H1 (cell line): Measurements from ENCODE around the gene ST6GALNAC4. TPM values are rescaled to one million over a fixed set of nuclear protein-coding genes. Genes with fewer than 3 reads are reported as not detected.

Source experiments
- CTCF ChIA-PET: fragments of 300-600 bp; sonication (Branson Sonifier 250); formaldehyde crosslinking; loops from one replicate; lab custom pipeline; 2021; ENCODE audit not compliant: partially characterized antibody; lab: Charles Lee
- POLR2A ChIA-PET: fragments of 300-600 bp; sonication (Branson Sonifier 250); formaldehyde crosslinking; loops from one replicate; lab custom pipeline; 2021; ENCODE audit warnings: inconsistent platforms; ENCODE audit not compliant: partially characterized antibody; lab: Charles Lee
- DNase-seq, 2 experiments: peaks; one replicate each; pipeline versions ENCODE4 v3.0.0 to v3.0.0-alpha.2; 2010 to 2022; ENCODE audit warnings: low spot score in 2 of 2, low read depth in 1 of 2, mixed read lengths in 1 of 2
- FAIRE-seq: peaks from 2 replicates; lab custom pipeline; 2011; peaks lifted over from hg19 to GRCh38; lab: Jason Lieb, UNC
- H2AFZ ChIP-seq: 2 replicates; pipeline ENCODE4 v1.8.1; 2012; ENCODE audit warnings: low read length, inconsistent platforms
- H2AK5ac ChIP-seq: 2 replicates; pipeline ENCODE4 v1.6.1; 2013; ENCODE audit warnings: low read depth, low read length
- H2BK120ac ChIP-seq: replicated peaks from 2 replicates; pipeline ENCODE3; 2013; ENCODE audit warnings: low read depth, low read length, inconsistent platforms
- H2BK12ac ChIP-seq: 2 replicates; pipeline ENCODE4 v1.6.1; 2013; ENCODE audit warnings: low read depth, low read length
- H2BK15ac ChIP-seq: 2 replicates; pipeline ENCODE4 v1.6.1; 2013; ENCODE audit warnings: low read length
- H2BK20ac ChIP-seq: 2 replicates; pipeline ENCODE4 v1.6.1; 2013; ENCODE audit warnings: low read length
- H2BK5ac ChIP-seq: 2 replicates; pipeline ENCODE4 v1.6.1; 2013; ENCODE audit warnings: low read depth, low read length
- H3K14ac ChIP-seq: 2 replicates; pipeline ENCODE4 v1.6.1; 2013; ENCODE audit warnings: inconsistent platforms; ENCODE audit not compliant: insufficient read length
- H3K18ac ChIP-seq: 2 replicates; pipeline ENCODE4 v1.6.1; 2013; ENCODE audit warnings: low read length; ENCODE audit errors: extremely low read depth
- H3K23ac ChIP-seq: 2 replicates; pipeline ENCODE4 v1.6.1; 2013; ENCODE audit warnings: inconsistent platforms; ENCODE audit not compliant: insufficient read length
- H3K23me2 ChIP-seq: 2 replicates; pipeline ENCODE4 v1.6.1; 2013; ENCODE audit warnings: low read depth, low read length
- H3K27ac ChIP-seq: 2 replicates; pipeline ENCODE4 v1.6.1; 2011; ENCODE audit warnings: low read depth, low read length, inconsistent platforms
- H3K27me3 ChIP-seq, 4 experiments: replicated peaks in 1 of 4; 1 replicate in 1 of 4; 2 replicates in 3 of 4; pipeline versions ENCODE4 v1.6.1 to v1.8.1; 2011 to 2013; ENCODE audit warnings: low read length in 3 of 4, mild to moderate bottlenecking in 3 of 4, inconsistent platforms in 2 of 4, mixed read lengths in 2 of 4, moderate library complexity in 1 of 4; ENCODE audit not compliant: control insufficient read depth in 3 of 4, insufficient read depth in 3 of 4; ENCODE audit errors: extremely low read depth in 1 of 4
- H3K36me3 ChIP-seq, 4 experiments: 2 replicates each; pipeline versions ENCODE4 v1.6.1 to v1.8.1; 2011 to 2013; ENCODE audit warnings: mild to moderate bottlenecking in 4 of 4, low read length in 3 of 4, moderate library complexity in 2 of 4, control low read depth in 1 of 4, inconsistent platforms in 1 of 4; ENCODE audit not compliant: insufficient read depth in 4 of 4, control insufficient read depth in 2 of 4
- H3K4ac ChIP-seq: replicated peaks from 2 replicates; pipeline ENCODE3; 2013; ENCODE audit warnings: low read length, low read depth, mixed read lengths, inconsistent platforms; ENCODE audit not compliant: insufficient read length
- H3K4me1 ChIP-seq, 4 experiments: replicated peaks in 1 of 4; 1 replicate in 1 of 4; 2 replicates in 3 of 4; pipeline versions ENCODE4 v1.6.1 to v1.8.1; 2011 to 2013; ENCODE audit warnings: low read length in 3 of 4, inconsistent platforms in 2 of 4, mixed read lengths in 1 of 4; ENCODE audit not compliant: insufficient read depth in 4 of 4, control insufficient read depth in 3 of 4
- H3K4me2 ChIP-seq, 2 experiments: 2 replicates each; pipeline versions ENCODE4 v1.6.1 to v1.8.1; 2011 to 2013; ENCODE audit warnings: low read depth in 2 of 2, low read length in 2 of 2, control low read depth in 1 of 2, inconsistent platforms in 1 of 2, mild to moderate bottlenecking in 1 of 2; ENCODE audit not compliant: insufficient read depth in 1 of 2
- H3K4me3 ChIP-seq, 4 experiments: fragments of 200-600, 300-600 bp in 1 of 4; sonication (generic), shearing (Covaris generic), sonication (Bioruptor Twin) in 1 of 4; 2 replicates each; pipeline versions ENCODE4 v1.5.1 to v1.8.1; 2011 to 2016; ENCODE audit warnings: low read length in 4 of 4, low read depth in 3 of 4, control low read depth in 2 of 4, inconsistent platforms in 2 of 4, mild to moderate bottlenecking in 2 of 4, mixed read lengths in 1 of 4, moderate library complexity in 1 of 4; ENCODE audit not compliant: insufficient read depth in 2 of 4; ENCODE audit errors: extremely low read depth in 1 of 4
- H3K56ac ChIP-seq: replicated peaks from 2 replicates; pipeline ENCODE3; 2013; ENCODE audit warnings: low read depth, mild to moderate bottlenecking, mixed read lengths, low read length, inconsistent platforms; ENCODE audit not compliant: insufficient read length
- H3K79me1 ChIP-seq: 2 replicates; pipeline ENCODE4 v1.6.1; 2013; ENCODE audit warnings: low read depth, low read length, control low read depth
- H3K79me2 ChIP-seq, 2 experiments: 2 replicates each; pipeline versions ENCODE4 v1.6.1 to v1.8.1; 2012 to 2013; ENCODE audit warnings: low read length in 2 of 2, mild to moderate bottlenecking in 2 of 2, inconsistent platforms in 1 of 2; ENCODE audit not compliant: insufficient read depth in 2 of 2, control insufficient read depth in 1 of 2
- H3K9ac ChIP-seq, 4 experiments: replicated peaks in 1 of 4; 1 replicate in 1 of 4; 2 replicates in 3 of 4; pipeline versions ENCODE4 v1.6.1 to v1.8.1; 2011 to 2013; ENCODE audit warnings: low read depth in 3 of 4, low read length in 3 of 4, control low read depth in 2 of 4, mild to moderate bottlenecking in 2 of 4, moderate library complexity in 2 of 4, inconsistent platforms in 1 of 4; ENCODE audit errors: extremely low read depth in 1 of 4
- H3K9me3 ChIP-seq, 2 experiments: 2 replicates each; pipeline versions ENCODE4 v1.6.1 to v1.8.1; 2012 to 2013; ENCODE audit warnings: mild to moderate bottlenecking in 2 of 2, moderate library complexity in 2 of 2, control low read depth in 1 of 2, inconsistent platforms in 1 of 2, low read depth in 1 of 2, low read length in 1 of 2, mixed read lengths in 1 of 2; ENCODE audit not compliant: insufficient read depth in 2 of 2
- H4K20me1 ChIP-seq, 2 experiments: replicated peaks in 1 of 2; 2 replicates each; pipeline versions ENCODE3 to v1.8.1; 2011 to 2013; ENCODE audit warnings: inconsistent platforms in 2 of 2, low read length in 2 of 2, mild to moderate bottlenecking in 1 of 2; ENCODE audit not compliant: insufficient read depth in 2 of 2, control insufficient read depth in 1 of 2
- H4K5ac ChIP-seq: 2 replicates; pipeline ENCODE4 v1.6.1; 2013; ENCODE audit warnings: low read length, low read depth, mixed read lengths, inconsistent platforms; ENCODE audit not compliant: insufficient read length
- H4K8ac ChIP-seq: 2 replicates; pipeline ENCODE4 v1.8.0; 2013; ENCODE audit warnings: mild to moderate bottlenecking, moderate library complexity, low read length, inconsistent platforms; ENCODE audit not compliant: insufficient read depth; ENCODE audit errors: extremely low read depth
- H4K91ac ChIP-seq: replicated peaks from 2 replicates; pipeline ENCODE3; 2013; ENCODE audit warnings: low read length, mixed read lengths, inconsistent platforms; ENCODE audit not compliant: insufficient read length
- ASH2L ChIP-seq: fragments of 200-600, 300-600 bp; sonication (generic); IDR thresholded peaks from one replicate; pipeline ENCODE4 v1.7.1; 2017; ENCODE audit warnings: low read length
- BACH1 ChIP-seq: IDR thresholded peaks from 2 replicates; pipeline ENCODE4 v1.6.1; 2012; ENCODE audit warnings: low read length, improper control_type of control experiment
- BRCA1 ChIP-seq: IDR thresholded peaks from 2 replicates; pipeline ENCODE4 v1.6.1; 2012; ENCODE audit warnings: low read depth, low read length, improper control_type of control experiment
- KDM1A ChIP-seq: fragments of 200-600, 300-600 bp; sonication (generic); IDR thresholded peaks from 2 replicates; pipeline ENCODE4 v1.7.1; 2016; ENCODE audit warnings: mild to moderate bottlenecking, low read length, borderline replicate concordance
- KDM4A ChIP-seq: IDR thresholded peaks from one replicate; pipeline ENCODE4 v1.7.1; 2012; ENCODE audit warnings: low read depth, mild to moderate bottlenecking, moderate library complexity, low read length, inconsistent platforms; ENCODE audit not compliant: severe bottlenecking
- POLR2A ChIP-seq, 2 experiments: IDR thresholded peaks; 1 replicate in 1 of 2; 2 replicates in 1 of 2; pipeline ENCODE4 v1.6.1; 2011; ENCODE audit warnings: low read depth in 2 of 2, low read length in 2 of 2, mild to moderate bottlenecking in 2 of 2; ENCODE audit errors: control extremely low read depth in 1 of 2
- POLR2AphosphoS5 ChIP-seq: IDR thresholded peaks from 2 replicates; pipeline ENCODE4 v1.6.1; 2011; ENCODE audit warnings: low read depth, low read length
- SIN3A ChIP-seq, 2 experiments: IDR thresholded peaks in 1 of 2; conservative IDR thresholded peaks in 1 of 2; 2 replicates each; pipeline ENCODE4 v1.6.1; 2011 to 2012; ENCODE audit warnings: low read length in 2 of 2, improper control_type of control experiment in 1 of 2, low read depth in 1 of 2, mild to moderate bottlenecking in 1 of 2
- SIX5 ChIP-seq: IDR thresholded peaks from 2 replicates; pipeline ENCODE4 v1.6.1; 2011; ENCODE audit warnings: mild to moderate bottlenecking, low read depth, low read length
- SP1 ChIP-seq: IDR thresholded peaks from 2 replicates; pipeline ENCODE4 v1.6.1; 2011; ENCODE audit warnings: low read depth, low read length
- SP4 ChIP-seq: IDR thresholded peaks from 2 replicates; pipeline ENCODE4 v1.6.1; 2012; ENCODE audit warnings: low read length, inconsistent platforms
- WGBS, 2 experiments: shearing (Covaris generic) in 1 of 2; methylation state at CpG; one replicate each; pipeline versions ENCODE4 v1.1.6 to v1.1.7; 2013 to 2015; ENCODE audit warnings: low lambda C conversion rate in 2 of 2, mixed read lengths in 2 of 2, inconsistent platforms in 1 of 2, low coverage in 1 of 2, missing lambda C conversion rate in 1 of 2; ENCODE audit not compliant: insufficient replicate concordance in 2 of 2, insufficient coverage in 1 of 2, insufficient read length in 1 of 2; ENCODE audit errors: extremely low coverage in 1 of 2, missing lambda C conversion rate in 1 of 2; 5-methylcytosine and 5-hydroxymethylcytosine counted together
- polyA plus RNA-seq, 7 experiments: library from polyadenylated mRNA; depleted of rRNA in 3 of 7; stranded (reverse) in 5 of 7; unstranded in 2 of 7; fragments of >200 nt in 5 of 7; fragments of 200-250 nt in 2 of 7; gene quantifications; 1 replicate in 5 of 7; 2 replicates in 1 of 7; 4 replicates in 1 of 7; pipeline versions ENCODE4 v1.2.1 to v1.2.3, GENCODE V29; 2011 to 2013; ENCODE audit warnings: missing spikeins in 2 of 7, mixed read lengths in 2 of 7
- total RNA-seq: library from RNA; stranded (reverse); fragmentation: NEBNext Ultra II Directional; extraction: Animal tissue kit (Norgen Biotek cat#: 25700); gene quantifications from 2 replicates; pipeline ENCODE4 v1.2.1, GENCODE V29; 2021

Gene ST6GALNAC4
- total and polyA plus RNA-seq, 2 of the 8 experiments (the other 6 are each of a cell fraction or from before 2014, with no cell fraction given) = 21.8 to 34.1 TPM

- H4K5ac ChIP-seq = no peak overlapping the region
- no peak overlapping the region for H3K23ac ChIP-seq
- TF ChIP-seq POLR2A (IDR thresholded peaks at IDR 0.05; ENCODE audit: control extremely low read depth in 1 of 2, low read depth in 2 of 2, low read length in 2 of 2) (no peak), BRCA1 (no peak), POLR2AphosphoS5 (no peak), SIN3A (conservative IDR thresholded peaks at IDR 0.05 in 1 of 2, IDR thresholded peaks at IDR 0.05 in 1 of 2; ENCODE audit: low read depth in 1 of 2, low read length in 2 of 2) (no peak), SIX5 (no peak), KDM4A (no peak), BACH1 (no peak), SP1 (no peak), SP4 (no peak), ASH2L (no peak), KDM1A (no peak)
- H3K79me1 ChIP-seq = no peaks in the 10 kb centered on the region
- H3K27me3 ChIP-seq = peaks cover 0 to 23% (median 18%) of the 10 kb centered on the region in 4 experiments; a peak in 6 of 7 replicates
- H3K18ac ChIP-seq = no peak overlapping the region
- no peak overlapping the region for H3K4ac ChIP-seq
- H4K8ac ChIP-seq = no peak overlapping the region
- H3K27ac ChIP-seq = no peak overlapping the region
- H4K91ac ChIP-seq = no peak overlapping the region
- FAIRE-seq (no peak), DNase-seq (no peak)
- peak overlapping the region in 2 of 4 experiments; percentile 38 to 46; a peak in 3 of 7 replicates for H3K9ac ChIP-seq
- H4K20me1 ChIP-seq = peaks cover 0 to 3% of the 10 kb centered on the region in 2 experiments
- H3K4me2 ChIP-seq = peak overlapping the region; percentile 76 to 95
- no peaks in the 10 kb centered on the region for H3K36me3 ChIP-seq
- peaks cover 8 to 20% (median 18%) of the 10 kb centered on the region in 4 experiments for H3K4me1 ChIP-seq
- CTCF ChIA-PET = interaction anchor here (0.6 to 1.4 kb wide), 6 partner anchors 17 to 225 kb away, joined by 3 to 5 read pairs (median 3); no protein-coding TSS in a partner anchor
- no peaks in the 10 kb centered on the region for H3K9me3 ChIP-seq
- peak overlapping the region; percentile 41 to 81 (median 72) for H3K4me3 ChIP-seq
- POLR2A ChIA-PET = interaction anchor here (1.1 kb wide), 1 partner anchor 27 kb away, joined by 3 read pairs; the partner anchor contains the start of gene ST6GALNAC6
- H2BK15ac ChIP-seq = no peak overlapping the region
- H2AFZ ChIP-seq = peak overlapping the region; percentile 61; the same call in 1 of the 2 replicates
- H2AK5ac ChIP-seq = no peak overlapping the region
- H3K56ac ChIP-seq = no peak overlapping the region
- 58% methylated on average over 14 of the region's 14 CpGs; no CpG with 5 or more reads in 1 of the 2 experiments for WGBS, 2 experiments
- peaks cover 17% of the 10 kb centered on the region; the same call in 1 of the 2 replicates for H3K23me2 ChIP-seq
- no peak overlapping the region for H2BK120ac ChIP-seq
- H3K79me2 ChIP-seq = no peaks in the 10 kb centered on the region
- no peak overlapping the region for H3K14ac ChIP-seq
- peak overlapping the region; percentile 68; the same call in 1 of the 2 replicates for H2BK12ac ChIP-seq
- no peak overlapping the region for H2BK20ac ChIP-seq
- H2BK5ac ChIP-seq = 0 out of 2 replicates have a peak overlapping the region, but pooled peaks have one; percentile 44
These were observed 9.4 kb upstream of the ST6GALNAC4 start for GRCh38 chr9:127925959-127926905.
